Heart left ventricle (tissue), 13 donors: ENCODE data around the gene CFAP300.

Experiments
- CTCF ChIP-seq, 12 donors: fragments of 200-600 bp; sonication (generic) in 4 of 12; IDR thresholded peaks; one replicate each; pipeline versions ENCODE4 v1.5.0 to v1.8.0; 2018 to 2022; ENCODE audit warnings: antibody characterized with exemption in 12 of 12, mild to moderate bottlenecking in 5 of 12
- POLR2A ChIP-seq, 2 donors: fragments of 450-650 bp; IDR thresholded peaks; one replicate each; pipeline ENCODE4 v1.6.1; 2017; ENCODE audit warnings: antibody characterized with exemption in 2 of 2, mild to moderate bottlenecking in 2 of 2, moderate library complexity in 2 of 2
- donor health status: ischemic (EF 13 %, LVEDD 7.1; RV severe dilation, severe dysfunction).
- donor health status: DM: no; HTN: yes; CAD: no.
- donor health status: DM: no; HTN: no; CAD: no.
- donor health status: ischemic (EF 25% LVEDD 6.9; RV normal size, moderate dysfunction).
- donor health status: ischemic (EF 25% LVEDD 5.7; RV mildly dilated, moderate dysfunction).
- donor health status: ischemic (EF 35%, LVEDD 5.7; RV mildly dilated, moderate dysfunction).
- donor health status: nonischemic (EF 11% LVEDD 7.7; RV severe dilation, severe dysfunction).
- donor health status: DM: yes; HTN: yes; CAD: no.
- donor health status: PGD.
- donor health status: ischemic (EF 29% LVEDD 5.4; RV normal size, mild dysfunction).
- donor health status: nonischemic (EF 23%, LVEDD 6.1; RV moderate dilation, normal function).

GRCh38 chr11:102081313-102081712 is 34.1 kb downstream of the CFAP300 start:
- TF ChIP-seq CTCF (IDR thresholded peaks at IDR 0.05) (no peak), POLR2A (IDR thresholded peaks at IDR 0.05) (no peak)
